Thyroid gland (tissue), 4 donors: ENCODE data around the gene GRM8. TPM values are rescaled to one million over a fixed set of nuclear protein-coding genes. Genes with fewer than 3 reads are reported as not detected.

Experiments used
- DNase-seq, 2 donors: peaks; one replicate each; pipeline ENCODE4 v3.0.0-alpha.2; 2019
- H3K27ac ChIP-seq, 3 donors: fragments of 200-600 bp; sonication (generic); 1 replicate in 2 of 3; 2 replicates in 1 of 3; pipeline ENCODE4 v1.5.1; 2016 to 2019; ENCODE audit warnings: mild to moderate bottlenecking in 1 of 3, moderate library complexity in 1 of 3
- H3K27me3 ChIP-seq: fragments of 200-600 bp; sonication (generic); one replicate; pipeline ENCODE4 v1.5.1; 2019
- H3K36me3 ChIP-seq, 2 donors: fragments of 200-600 bp; sonication (generic); one replicate each; pipeline ENCODE4 v1.5.1; 2016 to 2019
- H3K4me1 ChIP-seq, 2 donors: fragments of 200-600 bp; sonication (generic); one replicate each; pipeline ENCODE4 v1.5.1; 2017 to 2019
- H3K4me3 ChIP-seq, 3 donors: fragments of 200-600 bp; sonication (generic); replicated peaks in 1 of 3; 1 replicate in 2 of 3; 2 replicates in 1 of 3; pipeline ENCODE4 v1.5.1; 2016; ENCODE audit warnings: mild to moderate bottlenecking in 1 of 3
- H3K9me3 ChIP-seq: fragments of 200-600 bp; sonication (generic); one replicate; pipeline ENCODE4 v1.5.1; 2017
- CTCF ChIP-seq, 6 experiments: fragments of 200-600 bp in 3 of 6; fragments of 450-650 bp in 3 of 6; sonication (generic) in 3 of 6; IDR thresholded peaks; one replicate each; pipeline ENCODE4 v1.5.1; 2016 to 2019; ENCODE audit warnings: antibody characterized with exemption in 6 of 6, mild to moderate bottlenecking in 2 of 6, inconsistent platforms in 1 of 6, moderate library complexity in 1 of 6
- POLR2A ChIP-seq, 2 donors: fragments of 450-650 bp; IDR thresholded peaks; one replicate each; pipeline ENCODE4 v1.6.1; 2017; ENCODE audit warnings: antibody characterized with exemption in 2 of 2, mild to moderate bottlenecking in 2 of 2, moderate library complexity in 1 of 2
- WGBS, 2 donors: methylation state at CpG; one replicate each; pipeline ENCODE4 v1.1.5; 2017; 5-methylcytosine and 5-hydroxymethylcytosine counted together
- intact Hi-C: fragments of 100-400 bp; cut with DNase I; formaldehyde crosslinking; loops from one replicate; pipeline ENCODE4 v1.15.1; 2023
- total RNA-seq, 4 donors: library from RNA; depleted of rRNA; stranded (reverse); fragments of >200 nt; gene quantifications; one replicate each; pipeline ENCODE4 v1.2.3, GENCODE V29; 2016

The GRM8 gene
- total RNA-seq, 4 donors from 2014 or later: 0.54 to 9.5 (median 4.8) TPM

- TF ChIP-seq CTCF (IDR thresholded peaks at IDR 0.05): no peak
- TF ChIP-seq POLR2A (IDR thresholded peaks at IDR 0.05): no peak
- no peak for DNase-seq
- intact Hi-C loops: no loop called here
- Histone ChIP-seq H3K9me3 (no peaks in the 10 kb centered on the region), H3K4me1 (no peaks in the 10 kb centered on the region), H3K27me3 (no peaks in the 10 kb centered on the region), H3K27ac (no peak overlapping the region), H3K4me3 (no peak overlapping the region), H3K36me3 (no peaks in the 10 kb centered on the region)
- WGBS, 2 donors: 77 to 85% methylated on average over 6 of the region's 6 CpGs
Measured at GRCh38 chr7:127035203-127035849, 217.4 kb downstream of the GRM8 start.

GRCh38 chr7:127034186-127034806, 218.4 kb downstream of the GRM8 start:
- Histone ChIP-seq H3K36me3 (no peaks in the 10 kb centered on the region), H3K4me3 (no peak overlapping the region), H3K9me3 (no peaks in the 10 kb centered on the region), H3K27me3 (no peaks in the 10 kb centered on the region), H3K27ac (no peak overlapping the region), H3K4me1 (no peaks in the 10 kb centered on the region)
- DNase-seq: no peak
- intact Hi-C loops: no loop called here
- TF ChIP-seq CTCF (IDR thresholded peaks at IDR 0.05): no peak
- TF ChIP-seq POLR2A (IDR thresholded peaks at IDR 0.05): no peak

- Histone ChIP-seq H3K4me1 (no peaks in the 10 kb centered on the region), H3K27ac (no peak overlapping the region), H3K9me3 (no peaks in the 10 kb centered on the region), H3K36me3 (no peaks in the 10 kb centered on the region), H3K4me3 (no peak overlapping the region), H3K27me3 (no peaks in the 10 kb centered on the region)
- DNase-seq: no peak
- 84 to 90% methylated on average over 2 of the region's 2 CpGs for WGBS, 2 donors
- TF ChIP-seq POLR2A (IDR thresholded peaks at IDR 0.05) (no peak), CTCF (IDR thresholded peaks at IDR 0.05) (no peak)
- intact Hi-C loops: no loop called here
Measured at GRCh38 chr7:127029823-127030222, 222.9 kb downstream of the GRM8 start.

- Histone ChIP-seq H3K4me3 (no peak overlapping the region), H3K27me3 (no peaks in the 10 kb centered on the region), H3K4me1 (no peaks in the 10 kb centered on the region), H3K36me3 (no peaks in the 10 kb centered on the region), H3K27ac (no peak overlapping the region), H3K9me3 (no peaks in the 10 kb centered on the region)
- WGBS, 2 donors: 78 to 85% methylated on average over 1 of the region's 1 CpG
- intact Hi-C loops: no loop called here
- DNase-seq: no peak
- TF ChIP-seq CTCF (IDR thresholded peaks at IDR 0.05) (no peak), POLR2A (IDR thresholded peaks at IDR 0.05) (no peak)
Measured at GRCh38 chr7:127021857-127022256, 230.9 kb downstream of the GRM8 start.

GRCh38 chr7:127021019-127021738, 231.6 kb downstream of the GRM8 start:
- Histone ChIP-seq H3K27ac (no peak overlapping the region), H3K4me3 (no peak overlapping the region), H3K27me3 (no peaks in the 10 kb centered on the region), H3K4me1 (no peaks in the 10 kb centered on the region), H3K36me3 (no peaks in the 10 kb centered on the region), H3K9me3 (no peaks in the 10 kb centered on the region)
- TF ChIP-seq CTCF (IDR thresholded peaks at IDR 0.05): no peak
- intact Hi-C loops: no loop called here
- DNase-seq: no peak
